Measurements from ENCODE around the gene PROB1. TPM values are rescaled to one million over a fixed set of nuclear protein-coding genes. Genes with fewer than 3 reads are reported as not detected.

Gene PROB1
- total and polyA plus RNA-seq, 9 of the 15 experiments (the other 6 are each of a cell fraction or from before 2014, with no cell fraction given) = 0.01 to 1.8 (median 0.47) TPM

DNA sequence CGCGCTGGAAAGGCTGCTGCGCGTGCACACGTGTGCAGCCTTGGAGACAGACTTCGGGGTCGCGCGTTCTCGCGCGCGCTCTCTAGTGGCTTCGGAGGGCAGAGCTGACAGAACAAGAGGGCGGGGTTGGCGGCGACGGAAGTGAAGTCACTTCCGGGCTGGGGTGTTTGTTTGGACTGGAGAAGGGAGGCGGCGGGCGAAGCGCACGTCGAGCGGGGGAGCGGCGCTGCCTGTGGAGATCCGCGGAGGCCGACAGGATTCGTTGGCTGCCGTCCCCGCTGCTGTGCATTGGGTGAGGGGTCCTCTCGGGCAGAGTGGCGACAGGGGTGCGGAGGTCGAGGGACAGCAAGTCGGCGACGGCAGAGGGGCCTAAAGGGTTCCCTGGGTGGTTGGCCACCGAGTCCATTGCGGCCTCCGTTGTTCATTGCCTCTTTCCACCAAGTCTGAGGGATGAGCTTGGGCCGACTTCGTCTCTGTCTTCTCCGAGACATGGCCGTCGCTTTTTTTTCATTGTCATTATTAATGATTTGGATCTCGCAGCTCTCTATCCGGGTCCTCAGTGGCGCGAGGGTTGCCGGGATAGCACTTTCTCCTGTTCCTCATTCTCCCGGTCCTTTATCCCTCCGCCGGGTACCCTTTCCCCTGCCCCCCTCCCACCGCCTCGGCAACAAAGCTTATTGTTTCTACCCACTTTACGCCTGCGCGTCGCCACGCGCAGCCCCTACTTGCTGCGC is 53.0 kb downstream of the PROB1 start, which contains the start of gene PAIP2 (continued):
- TF ChIP-seq, protein P1, sequence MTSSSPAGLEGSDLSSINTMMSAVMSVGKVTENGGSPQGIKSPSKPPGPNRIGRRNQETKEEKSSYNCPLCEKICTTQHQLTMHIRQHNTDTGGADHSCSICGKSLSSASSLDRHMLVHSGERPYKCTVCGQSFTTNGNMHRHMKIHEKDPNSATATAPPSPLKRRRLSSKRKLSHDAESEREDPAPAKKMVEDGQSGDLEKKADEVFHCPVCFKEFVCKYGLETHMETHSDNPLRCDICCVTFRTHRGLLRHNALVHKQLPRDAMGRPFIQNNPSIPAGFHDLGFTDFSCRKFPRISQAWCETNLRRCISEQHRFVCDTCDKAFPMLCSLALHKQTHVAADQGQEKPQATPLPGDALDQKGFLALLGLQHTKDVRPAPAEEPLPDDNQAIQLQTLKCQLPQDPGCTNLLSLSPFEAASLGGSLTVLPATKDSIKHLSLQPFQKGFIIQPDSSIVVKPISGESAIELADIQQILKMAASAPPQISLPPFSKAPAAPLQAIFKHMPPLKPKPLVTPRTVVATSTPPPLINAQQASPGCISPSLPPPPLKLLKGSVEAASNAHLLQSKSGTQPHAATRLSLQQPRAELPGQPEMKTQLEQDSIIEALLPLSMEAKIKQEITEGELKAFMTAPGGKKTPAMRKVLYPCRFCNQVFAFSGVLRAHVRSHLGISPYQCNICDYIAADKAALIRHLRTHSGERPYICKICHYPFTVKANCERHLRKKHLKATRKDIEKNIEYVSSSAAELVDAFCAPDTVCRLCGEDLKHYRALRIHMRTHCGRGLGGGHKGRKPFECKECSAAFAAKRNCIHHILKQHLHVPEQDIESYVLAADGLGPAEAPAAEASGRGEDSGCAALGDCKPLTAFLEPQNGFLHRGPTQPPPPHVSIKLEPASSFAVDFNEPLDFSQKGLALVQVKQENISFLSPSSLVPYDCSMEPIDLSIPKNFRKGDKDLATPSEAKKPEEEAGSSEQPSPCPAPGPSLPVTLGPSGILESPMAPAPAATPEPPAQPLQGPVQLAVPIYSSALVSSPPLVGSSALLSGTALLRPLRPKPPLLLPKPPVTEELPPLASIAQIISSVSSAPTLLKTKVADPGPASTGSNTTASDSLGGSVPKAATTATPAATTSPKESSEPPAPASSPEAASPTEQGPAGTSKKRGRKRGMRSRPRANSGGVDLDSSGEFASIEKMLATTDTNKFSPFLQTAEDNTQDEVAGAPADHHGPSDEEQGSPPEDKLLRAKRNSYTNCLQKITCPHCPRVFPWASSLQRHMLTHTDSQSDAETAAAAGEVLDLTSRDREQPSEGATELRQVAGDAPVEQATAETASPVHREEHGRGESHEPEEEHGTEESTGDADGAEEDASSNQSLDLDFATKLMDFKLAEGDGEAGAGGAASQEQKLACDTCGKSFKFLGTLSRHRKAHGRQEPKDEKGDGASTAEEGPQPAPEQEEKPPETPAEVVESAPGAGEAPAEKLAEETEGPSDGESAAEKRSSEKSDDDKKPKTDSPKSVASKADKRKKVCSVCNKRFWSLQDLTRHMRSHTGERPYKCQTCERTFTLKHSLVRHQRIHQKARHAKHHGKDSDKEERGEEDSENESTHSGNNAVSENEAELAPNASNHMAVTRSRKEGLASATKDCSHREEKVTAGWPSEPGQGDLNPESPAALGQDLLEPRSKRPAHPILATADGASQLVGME (CRISPR knock-in tag; IDR thresholded peaks at IDR 0.05) = no peak
- TF ChIP-seq, protein P2, sequence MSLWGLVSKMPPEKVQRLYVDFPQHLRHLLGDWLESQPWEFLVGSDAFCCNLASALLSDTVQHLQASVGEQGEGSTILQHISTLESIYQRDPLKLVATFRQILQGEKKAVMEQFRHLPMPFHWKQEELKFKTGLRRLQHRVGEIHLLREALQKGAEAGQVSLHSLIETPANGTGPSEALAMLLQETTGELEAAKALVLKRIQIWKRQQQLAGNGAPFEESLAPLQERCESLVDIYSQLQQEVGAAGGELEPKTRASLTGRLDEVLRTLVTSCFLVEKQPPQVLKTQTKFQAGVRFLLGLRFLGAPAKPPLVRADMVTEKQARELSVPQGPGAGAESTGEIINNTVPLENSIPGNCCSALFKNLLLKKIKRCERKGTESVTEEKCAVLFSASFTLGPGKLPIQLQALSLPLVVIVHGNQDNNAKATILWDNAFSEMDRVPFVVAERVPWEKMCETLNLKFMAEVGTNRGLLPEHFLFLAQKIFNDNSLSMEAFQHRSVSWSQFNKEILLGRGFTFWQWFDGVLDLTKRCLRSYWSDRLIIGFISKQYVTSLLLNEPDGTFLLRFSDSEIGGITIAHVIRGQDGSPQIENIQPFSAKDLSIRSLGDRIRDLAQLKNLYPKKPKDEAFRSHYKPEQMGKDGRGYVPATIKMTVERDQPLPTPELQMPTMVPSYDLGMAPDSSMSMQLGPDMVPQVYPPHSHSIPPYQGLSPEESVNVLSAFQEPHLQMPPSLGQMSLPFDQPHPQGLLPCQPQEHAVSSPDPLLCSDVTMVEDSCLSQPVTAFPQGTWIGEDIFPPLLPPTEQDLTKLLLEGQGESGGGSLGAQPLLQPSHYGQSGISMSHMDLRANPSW (CRISPR knock-in tag; IDR thresholded peaks at IDR 0.05) = peak; percentile 92; the same call in 1 of the 2 replicates
- no peak for TF ChIP-seq NFYB (IDR thresholded peaks at IDR 0.05; ENCODE audit: extremely low read depth, insufficient read length)
